Stimulated activated CD4-positive, alpha-beta T cell treated with anti-CD3 and anti-CD28 coated beads, TNF-alpha, amount 100 ng/mL, for 1 hour (primary cell): ENCODE data around the gene GPRC5B.

Experiments used
- DNase-seq, 3 donors: peaks; one replicate each; pipeline ENCODE4 v3.0.0-alpha.2; 2020; ENCODE audit warnings: low read depth in 3 of 3, low spot score in 1 of 3

GPRC5B gene

GRCh38 chr16:19817122-19817521 lies 67.5 kb downstream of the GPRC5B start:
- no peak for DNase-seq

GRCh38 chr16:19815418-19815817 lies 69.2 kb downstream of the GPRC5B start:
- DNase-seq = no peak

GRCh38 chr16:19812986-19813385 lies 71.7 kb downstream of the GPRC5B start:
- DNase-seq = no peak

GRCh38 chr16:19810817-19811731 lies 73.6 kb downstream of the GPRC5B start:
- DNase-seq = no peak

GRCh38 chr16:19809693-19810092 lies 75.0 kb downstream of the GPRC5B start:
- DNase-seq = no peak

GRCh38 chr16:19809121-19809635 lies 75.5 kb downstream of the GPRC5B start:
- DNase-seq = no peak

- DNase-seq = no peak
Observed at GRCh38 chr16:19808061-19808641, 76.5 kb downstream of the GPRC5B start.
